HepG2 (cell line): ENCODE data around the gene CACNA2D3. TPM values are rescaled to one million over a fixed set of nuclear protein-coding genes. Genes with fewer than 3 reads are reported as not detected.

ENCODE experiments used
- ATAC-seq: fragments of 200-7000 bp; cut with Tn5 transposase; 3 replicates; pipeline ENCODE4 v1.9.1; 2020; ENCODE audit warnings: mild to moderate bottlenecking, moderate library complexity
- BruUV-seq: library from RNA; stranded (reverse); fragments of 400-500 nt; replicated peaks from 2 replicates; lab custom pipeline; 2021; lab: Mats Ljungman, UMichigan
- CTCF ChIA-PET: fragments of 300-600 bp; formaldehyde crosslinking; extraction: SDS; loops from one replicate; lab custom pipeline; 2021; ENCODE audit warnings: low total read pairs, inconsistent platforms, low intra/inter-chr PET ratio; lab: Yijun Ruan, JAX
- POLR2A ChIA-PET: fragments of 350-600 bp; sonication (Branson Sonifier 250); formaldehyde crosslinking; loops from one replicate; lab custom pipeline; 2020; ENCODE audit warnings: antibody characterized with exemption, inconsistent platforms; lab: Yijun Ruan, JAX
- DNase-seq: peaks from one replicate; pipeline ENCODE4 v3.0.0-alpha.2; 2015; ENCODE audit warnings: low spot score
- FAIRE-seq: peaks from 3 replicates; lab custom pipeline; 2011; peaks lifted over from hg19 to GRCh38; lab: Jason Lieb, UNC
- H2AFZ ChIP-seq: one replicate; pipeline ENCODE4 v1.6.1; 2011; ENCODE audit warnings: low read length, inconsistent platforms
- H3K27ac ChIP-seq: fragments of 300-600 bp; 3 replicates; pipeline ENCODE4 v1.8.0; 2011; ENCODE audit warnings: mixed run types, mild to moderate bottlenecking, mixed read lengths, low read length, inconsistent platforms; ENCODE audit not compliant: insufficient read depth; ENCODE audit errors: extremely low read length
- H3K27me3 ChIP-seq, 2 experiments: fragments of 200-600 bp in 1 of 2; 2 replicates in 1 of 2; 3 replicates in 1 of 2; pipeline versions ENCODE4 v1.6.0 to v1.8.0; 2011; ENCODE audit warnings: low read length in 2 of 2, mild to moderate bottlenecking in 2 of 2, moderate library complexity in 2 of 2, inconsistent platforms in 1 of 2; ENCODE audit not compliant: insufficient read depth in 2 of 2, control insufficient read depth in 1 of 2
- H3K36me3 ChIP-seq, 2 experiments: fragments of 200-600 bp in 1 of 2; replicated peaks in 1 of 2; 2 replicates in 1 of 2; 3 replicates in 1 of 2; pipeline versions ENCODE4 v1.5.1 to v1.8.0; 2011; ENCODE audit warnings: low read length in 2 of 2, inconsistent platforms in 1 of 2; ENCODE audit not compliant: insufficient read depth in 2 of 2, control insufficient read depth in 1 of 2
- H3K4me1 ChIP-seq: 2 replicates; pipeline ENCODE4 v1.5.1; 2012; ENCODE audit warnings: low read length, inconsistent platforms; ENCODE audit not compliant: insufficient read depth
- H3K4me2 ChIP-seq: 2 replicates; pipeline ENCODE4 v1.6.0; 2011; ENCODE audit warnings: low read depth, low read length, inconsistent platforms
- H3K4me3 ChIP-seq, 3 experiments: fragments of 200-600 bp in 1 of 3; sonication (generic), shearing (Covaris generic) in 1 of 3; replicated peaks in 1 of 3; 2 replicates each; pipeline ENCODE4 v1.5.1; 2011 to 2016; ENCODE audit warnings: low read length in 3 of 3, inconsistent platforms in 2 of 3, low read depth in 2 of 3, mild to moderate bottlenecking in 2 of 3, control low read depth in 1 of 3, mixed read lengths in 1 of 3; ENCODE audit not compliant: insufficient read depth in 1 of 3
- H3K79me2 ChIP-seq: one replicate; pipeline ENCODE4 v1.6.1; 2011; ENCODE audit warnings: low read length, inconsistent platforms; ENCODE audit not compliant: insufficient read depth
- H3K9ac ChIP-seq: 2 replicates; pipeline ENCODE4 v1.6.0; 2011; ENCODE audit warnings: mild to moderate bottlenecking, low read depth, low read length, inconsistent platforms; ENCODE audit not compliant: insufficient read depth
- H3K9me3 ChIP-seq: 2 replicates; pipeline ENCODE4 v1.5.1; 2012; ENCODE audit warnings: mild to moderate bottlenecking, low read length
- H4K20me1 ChIP-seq: 2 replicates; pipeline ENCODE4 v1.6.0; 2011; ENCODE audit warnings: inconsistent platforms, mild to moderate bottlenecking, low read length, moderate library complexity; ENCODE audit not compliant: insufficient read depth
- ETV6 ChIP-seq: sonication (generic); formaldehyde crosslinking; conservative IDR thresholded peaks from 2 replicates; pipeline ENCODE4 v1.4.0; 2020; ENCODE audit warnings: missing genetic modification reagents
- IKZF1 ChIP-seq: fragments of 450-650 bp; IDR thresholded peaks from 2 replicates; pipeline ENCODE4 v1.7.1; 2016
- MLLT10 ChIP-seq: sonication (generic); formaldehyde crosslinking; IDR thresholded peaks from 2 replicates; pipeline ENCODE4 v1.4.0; 2020; ENCODE audit warnings: missing genetic modification reagents
- PRMT3 ChIP-seq: sonication (generic); formaldehyde crosslinking; IDR thresholded peaks from 2 replicates; pipeline ENCODE4 v1.8.1; 2022; ENCODE audit warnings: low read depth, mild to moderate bottlenecking, moderate library complexity, missing genetic modification reagents, borderline replicate concordance
- RCOR2 ChIP-seq: IDR thresholded peaks from 2 replicates; pipeline ENCODE4 v1.6.1; 2016; ENCODE audit warnings: missing biosample characterization, missing genetic modification reagents
- SMAD9 ChIP-seq: sonication (generic); formaldehyde crosslinking; IDR thresholded peaks from 2 replicates; pipeline ENCODE4 v1.5.1; 2020; ENCODE audit warnings: mild to moderate bottlenecking, missing genetic modification reagents
- ZNF251 ChIP-seq: sonication (generic); formaldehyde crosslinking; IDR thresholded peaks from 2 replicates; pipeline ENCODE4 v1.9.0; 2021; ENCODE audit warnings: mild to moderate bottlenecking, missing genetic modification reagents
- ZNF331 ChIP-seq: sonication (generic); formaldehyde crosslinking; IDR thresholded peaks from 2 replicates; pipeline ENCODE4 v1.4.0; 2020; ENCODE audit warnings: missing genetic modification reagents
- ZNF432 ChIP-seq: sonication (generic); formaldehyde crosslinking; IDR thresholded peaks from 2 replicates; pipeline ENCODE4 v1.5.0; 2020; ENCODE audit warnings: missing genetic modification reagents, mild to moderate bottlenecking, borderline replicate concordance
- ZNF562 ChIP-seq: sonication (generic); formaldehyde crosslinking; IDR thresholded peaks from 2 replicates; pipeline ENCODE4 v1.8.0; 2022; ENCODE audit warnings: missing genetic modification reagents, borderline replicate concordance
- ZNF83 ChIP-seq: sonication (generic); formaldehyde crosslinking; IDR thresholded peaks from 2 replicates; pipeline ENCODE4 v1.4.0; 2020; ENCODE audit warnings: missing genetic modification reagents, mild to moderate bottlenecking, borderline replicate concordance
- ZSCAN30 ChIP-seq: sonication (generic); formaldehyde crosslinking; IDR thresholded peaks from 2 replicates; pipeline ENCODE4 v1.5.0; 2020; ENCODE audit warnings: mild to moderate bottlenecking, missing genetic modification reagents
- WGBS: methylation state at CpG from one replicate; pipeline ENCODE4 v1.1.6; 2017; ENCODE audit warnings: low lambda C conversion rate; 5-methylcytosine and 5-hydroxymethylcytosine counted together
- in situ Hi-C: cut with HindIII; loops from 2 replicates; pipeline ENCODE4 v1.10.0; 2017; ENCODE audit warnings: low pct_unique_long_range_greater_than_20kb; ENCODE audit not compliant: extremely low pct_ligation_motif_present
- intact Hi-C: fragments of 100-400 bp; cut with micrococcal nuclease; formaldehyde crosslinking; loops from one replicate; pipeline ENCODE4 v1.10.0; 2022; ENCODE audit not compliant: unreplicated experiment
- polyA plus RNA-seq, 8 experiments: library from polyadenylated mRNA; depleted of rRNA in 3 of 8; stranded (reverse) in 7 of 8; unstranded in 1 of 8; fragments of >200 nt; fragmentation: Illumina TruSeq in 4 of 8; extraction: Trizol in 4 of 8; gene quantifications; 2 replicates each; pipeline versions ENCODE4 v1.2.1 to v1.2.3, GENCODE V29; 2011 to 2016; ENCODE audit warnings: low read depth in 4 of 8, missing spikeins in 1 of 8, mixed read lengths in 1 of 8; ENCODE audit not compliant: insufficient read depth in 1 of 8
- total RNA-seq, 5 experiments: library from RNA; depleted of rRNA; stranded (reverse); fragments of >200 nt; fragmentation: Illumina TruSeq; extraction: Trizol; gene quantifications; 2 replicates each; pipeline ENCODE4 v1.2.3, GENCODE V29; 2016; ENCODE audit warnings: low read depth in 1 of 5
- TF ChIP-seq, protein P1 (sequence below): sonication (generic); formaldehyde crosslinking; conservative IDR thresholded peaks from 2 replicates; pipeline ENCODE4 v1.8.0; 2022; ENCODE audit warnings: low read depth, missing genetic modification reagents
- TF ChIP-seq, protein P2 (sequence below): sonication (generic); IDR thresholded peaks from 2 replicates; pipeline ENCODE4 v1.6.1; 2016; ENCODE audit warnings: low read depth, borderline replicate concordance
- TF ChIP-seq, protein P3 (sequence below): sonication (generic); formaldehyde crosslinking; IDR thresholded peaks from 2 replicates; pipeline ENCODE4 v1.8.1; 2023; ENCODE audit warnings: missing genetic modification reagents, inconsistent platforms, borderline replicate concordance

The CACNA2D3 gene
- total and polyA plus RNA-seq, 2 of the 13 experiments (the other 11 are each of a cell fraction or from before 2014, with no cell fraction given), result not detected

DNA sequence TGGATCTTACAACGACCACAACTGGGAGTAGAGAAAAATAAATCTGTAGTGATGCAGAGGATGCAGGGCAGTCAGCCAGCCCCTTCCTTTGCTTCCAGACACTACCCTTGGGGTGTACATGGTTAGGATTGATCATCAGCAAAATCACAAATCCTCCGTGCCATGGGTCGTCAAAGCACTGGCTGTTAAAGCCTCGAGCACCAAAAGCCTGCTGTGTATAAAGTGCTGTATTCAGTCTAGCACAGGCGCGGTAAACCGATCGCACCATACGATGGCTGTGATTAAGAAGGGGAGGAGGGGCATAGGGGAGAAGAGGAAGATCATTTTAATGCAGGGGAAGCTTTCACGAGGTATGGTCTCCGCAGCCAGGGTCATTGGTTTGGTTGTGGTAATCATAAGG is 500.3 kb downstream of the CACNA2D3 start:
- CTCF ChIA-PET, result no interaction called here

DNA sequence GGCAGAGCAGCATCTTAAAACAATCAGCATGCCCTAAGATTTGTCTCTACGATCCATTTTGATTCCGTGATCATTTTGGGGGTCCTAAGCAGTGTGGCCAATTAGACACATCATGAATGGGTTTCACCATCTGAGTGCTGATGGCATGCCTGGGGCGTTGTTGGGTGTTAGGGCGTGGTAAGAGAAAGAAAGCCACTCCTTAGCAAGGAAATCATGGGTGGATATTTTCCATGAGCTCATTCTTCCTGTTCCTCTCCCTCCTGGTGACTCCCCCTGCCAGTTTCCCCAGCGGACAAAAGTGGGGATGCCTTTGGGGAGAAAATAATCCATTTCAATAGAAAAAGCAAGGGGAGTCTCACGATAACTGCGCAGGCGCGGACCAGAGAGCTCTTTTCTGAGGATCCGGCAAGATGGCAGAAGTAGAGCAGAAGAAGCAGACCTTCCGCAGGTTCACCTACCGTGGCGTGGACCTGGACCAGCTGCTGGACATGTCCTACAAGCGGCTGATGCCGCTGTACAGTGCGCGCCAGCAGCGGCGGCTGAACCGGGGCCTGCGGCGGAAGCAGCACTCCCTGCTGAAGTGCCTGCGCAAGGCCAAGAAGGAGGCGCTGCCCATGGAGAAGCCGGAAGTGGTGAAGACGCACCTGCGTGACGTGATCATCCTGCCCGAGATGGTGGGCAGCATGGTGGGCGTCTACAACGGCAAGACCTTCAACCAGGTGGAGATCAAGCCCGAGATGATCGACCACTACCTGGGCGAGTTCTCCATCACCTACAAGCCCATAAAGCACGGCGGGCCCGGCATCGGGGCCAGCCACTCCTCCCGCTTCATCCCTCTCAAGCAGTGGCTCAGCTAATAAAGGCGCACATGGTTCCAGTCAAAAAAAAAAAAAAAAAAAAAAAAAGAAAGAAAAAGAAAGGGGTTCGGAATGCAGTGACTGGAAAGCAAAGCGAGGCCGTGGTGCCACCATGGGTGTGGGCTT is 503.7 kb downstream of the CACNA2D3 start:
- BruUV-seq, result no TSS peak
- Histone ChIP-seq H3K9me3 (no peaks in the 10 kb centered on the region), H3K79me2 (no peaks in the 10 kb centered on the region), H3K36me3 (no peaks in the 10 kb centered on the region), H3K4me2 (no peak overlapping the region), H2AFZ (no peak overlapping the region), H3K27me3 (no peaks in the 10 kb centered on the region; a peak in 1 of 5 replicates), H3K9ac (no peak overlapping the region), H3K27ac (no peak overlapping the region), H3K4me3 (no peak overlapping the region), H4K20me1 (no peaks in the 10 kb centered on the region), H3K4me1 (no peaks in the 10 kb centered on the region)
- ChIA-PET POLR2A (no interaction called here), CTCF (no interaction called here)
- FAIRE-seq, result no peak
- DNase-seq, result no peak
- in situ Hi-C loops, result no loop called here
- intact Hi-C loops, result no loop called here
- 64% methylated on average over 25 of the region's 43 CpGs for WGBS
- no peak for ATAC-seq
- TF ChIP-seq, protein P1, sequence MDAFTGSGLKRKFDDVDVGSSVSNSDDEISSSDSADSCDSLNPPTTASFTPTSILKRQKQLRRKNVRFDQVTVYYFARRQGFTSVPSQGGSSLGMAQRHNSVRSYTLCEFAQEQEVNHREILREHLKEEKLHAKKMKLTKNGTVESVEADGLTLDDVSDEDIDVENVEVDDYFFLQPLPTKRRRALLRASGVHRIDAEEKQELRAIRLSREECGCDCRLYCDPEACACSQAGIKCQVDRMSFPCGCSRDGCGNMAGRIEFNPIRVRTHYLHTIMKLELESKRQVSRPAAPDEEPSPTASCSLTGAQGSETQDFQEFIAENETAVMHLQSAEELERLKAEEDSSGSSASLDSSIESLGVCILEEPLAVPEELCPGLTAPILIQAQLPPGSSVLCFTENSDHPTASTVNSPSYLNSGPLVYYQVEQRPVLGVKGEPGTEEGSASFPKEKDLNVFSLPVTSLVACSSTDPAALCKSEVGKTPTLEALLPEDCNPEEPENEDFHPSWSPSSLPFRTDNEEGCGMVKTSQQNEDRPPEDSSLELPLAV, result no peak
- no peak for TF ChIP-seq RCOR2
- TF ChIP-seq, protein P2, sequence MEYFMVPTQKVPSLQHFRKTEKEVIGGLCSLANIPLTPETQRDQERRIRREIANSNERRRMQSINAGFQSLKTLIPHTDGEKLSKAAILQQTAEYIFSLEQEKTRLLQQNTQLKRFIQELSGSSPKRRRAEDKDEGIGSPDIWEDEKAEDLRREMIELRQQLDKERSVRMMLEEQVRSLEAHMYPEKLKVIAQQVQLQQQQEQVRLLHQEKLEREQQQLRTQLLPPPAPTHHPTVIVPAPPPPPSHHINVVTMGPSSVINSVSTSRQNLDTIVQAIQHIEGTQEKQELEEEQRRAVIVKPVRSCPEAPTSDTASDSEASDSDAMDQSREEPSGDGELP, result no peak
- TF ChIP-seq ZSCAN30 (CRISPR knock-in tag), result no peak
- no peak for TF ChIP-seq ZNF251 (CRISPR knock-in tag)
- no peak for TF ChIP-seq ZNF432 (CRISPR knock-in tag)

More for the DNA sequence above, 500.3 kb downstream of the CACNA2D3 start:
- Histone ChIP-seq H3K36me3 (no peaks in the 10 kb centered on the region), H3K9ac (no peak overlapping the region), H3K4me2 (no peak overlapping the region), H3K79me2 (no peaks in the 10 kb centered on the region), H3K4me3 (no peak overlapping the region), H2AFZ (no peak overlapping the region), H3K9me3 (no peaks in the 10 kb centered on the region), H3K27ac (no peak overlapping the region), H3K4me1 (no peaks in the 10 kb centered on the region), H3K27me3 (no peaks in the 10 kb centered on the region), H4K20me1 (no peaks in the 10 kb centered on the region)
- ATAC-seq, result no peak
- TF ChIP-seq MLLT10 (CRISPR knock-in tag) (no peak), ZNF83 (no peak), ZNF562 (no peak), ZNF331 (CRISPR knock-in tag) (no peak), PRMT3 (CRISPR knock-in tag) (no peak), ETV6 (CRISPR knock-in tag) (no peak), SMAD9 (CRISPR knock-in tag) (no peak), IKZF1 (no peak)
- TF ChIP-seq, protein P3, sequence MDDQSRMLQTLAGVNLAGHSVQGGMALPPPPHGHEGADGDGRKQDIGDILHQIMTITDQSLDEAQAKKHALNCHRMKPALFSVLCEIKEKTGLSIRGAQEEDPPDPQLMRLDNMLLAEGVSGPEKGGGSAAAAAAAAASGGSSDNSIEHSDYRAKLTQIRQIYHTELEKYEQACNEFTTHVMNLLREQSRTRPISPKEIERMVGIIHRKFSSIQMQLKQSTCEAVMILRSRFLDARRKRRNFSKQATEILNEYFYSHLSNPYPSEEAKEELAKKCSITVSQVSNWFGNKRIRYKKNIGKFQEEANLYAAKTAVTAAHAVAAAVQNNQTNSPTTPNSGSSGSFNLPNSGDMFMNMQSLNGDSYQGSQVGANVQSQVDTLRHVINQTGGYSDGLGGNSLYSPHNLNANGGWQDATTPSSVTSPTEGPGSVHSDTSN (CRISPR knock-in tag), result no peak
- in situ Hi-C loops (no loop called here), intact Hi-C loops (no loop called here)
- POLR2A ChIA-PET, result no interaction called here
- WGBS, result 56% methylated on average over 11 of the region's 11 CpGs
- DNase-seq, result no peak
- no peak for FAIRE-seq
- BruUV-seq, result no TSS peak
